ENCODE results near the gene VWA3B.
"Not testable (repeated sequence)": the region's sequence is repeated elsewhere in the genome, so short reads cannot be mapped to it uniquely, and the experiment has no call there.

Gene VWA3B

GRCh38 chr2:98241592-98241991 is 154.6 kb downstream of the VWA3B start:
- DNase-seq (ENCODE audit: low read depth in 1 of 2, low spot score in 1 of 2), result no peak

DNA sequence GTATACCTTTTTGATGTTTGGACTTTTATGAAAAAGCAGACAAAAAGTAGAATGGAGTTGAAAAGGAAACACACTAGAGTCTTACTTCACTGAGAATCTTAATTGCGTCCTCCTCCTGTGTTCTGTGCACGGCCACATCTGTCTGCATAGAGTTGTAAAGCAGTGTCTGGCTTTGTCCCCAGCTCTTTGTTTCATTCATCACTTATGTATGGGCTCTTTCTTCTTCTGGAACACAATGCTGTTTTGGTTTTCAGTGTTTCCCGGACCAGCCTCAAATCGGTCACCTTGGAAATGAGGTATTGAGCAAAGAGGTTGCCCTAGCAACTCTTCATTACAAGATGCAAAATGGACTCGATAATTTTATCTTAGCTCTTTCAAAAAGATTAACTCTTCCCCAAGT is 155.0 kb downstream of the VWA3B start:
- no peak for DNase-seq (ENCODE audit: low read depth in 1 of 2, low spot score in 1 of 2)

GRCh38 chr2:98245491-98245890 is 158.5 kb downstream of the VWA3B start:
- DNase-seq (ENCODE audit: low read depth in 1 of 2, low spot score in 1 of 2), result no peak

- no peak for DNase-seq (ENCODE audit: low read depth in 1 of 2, low spot score in 1 of 2)
These were observed 160.4 kb downstream of the VWA3B start for GRCh38 chr2:98247383-98247782.

- DNase-seq (ENCODE audit: low read depth in 1 of 2, low spot score in 1 of 2), result no peak
These were observed 165.2 kb downstream of the VWA3B start for GRCh38 chr2:98252038-98252773.

GRCh38 chr2:98253461-98254070 is 166.6 kb downstream of the VWA3B start:
- no peak for DNase-seq (ENCODE audit: low read depth in 1 of 2, low spot score in 1 of 2)

DNA sequence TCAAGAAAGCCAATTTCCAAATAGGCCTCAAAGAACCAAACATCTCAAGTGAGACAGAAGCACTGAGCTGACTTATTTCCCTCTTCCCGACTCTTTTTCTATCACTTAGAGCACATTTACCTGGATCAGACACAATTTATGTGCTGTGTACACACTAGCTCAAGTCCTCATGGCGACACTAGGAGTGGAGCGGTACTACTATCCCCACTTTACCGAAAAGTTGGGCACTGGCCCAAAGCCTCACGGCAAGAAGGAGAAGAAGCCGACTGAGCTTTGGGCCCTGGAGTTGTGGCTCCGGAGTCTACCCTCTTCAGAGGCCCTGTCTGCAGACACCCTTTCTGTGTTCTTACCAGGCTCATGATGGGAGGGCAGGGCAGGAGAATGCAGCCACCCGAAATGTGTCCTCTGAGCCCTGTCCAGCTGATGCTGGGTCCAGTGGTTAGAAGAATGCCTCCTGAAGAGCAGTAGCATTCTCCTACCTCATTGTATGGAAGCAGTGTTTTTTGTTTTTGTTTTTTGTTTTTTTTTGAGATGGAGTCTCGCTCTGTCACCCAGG is 167.6 kb downstream of the VWA3B start:
- DNase-seq (ENCODE audit: low read depth in 1 of 2, low spot score in 1 of 2), result no peak

DNA sequence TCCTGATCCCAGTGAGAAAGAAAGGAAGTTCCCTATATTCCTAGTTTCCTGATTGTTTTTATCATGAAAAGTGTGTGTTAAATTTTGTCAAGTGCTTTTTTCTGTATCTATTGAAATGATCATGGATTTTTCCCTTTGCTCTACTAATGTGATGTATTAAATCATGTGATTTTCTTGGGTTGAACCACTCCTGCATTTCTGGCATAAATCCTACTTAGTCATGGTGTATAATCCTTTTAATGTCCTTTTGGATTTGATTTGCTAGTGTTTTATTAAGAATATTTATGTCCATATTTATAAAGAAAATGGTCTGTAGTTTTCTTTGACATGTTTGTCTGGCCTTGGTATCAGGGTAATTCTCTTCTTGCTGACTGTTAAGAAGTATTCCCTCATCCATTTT is 171.9 kb downstream of the VWA3B start:
- DNase-seq (ENCODE audit: low read depth in 1 of 2, low spot score in 1 of 2), result no peak

DNA sequence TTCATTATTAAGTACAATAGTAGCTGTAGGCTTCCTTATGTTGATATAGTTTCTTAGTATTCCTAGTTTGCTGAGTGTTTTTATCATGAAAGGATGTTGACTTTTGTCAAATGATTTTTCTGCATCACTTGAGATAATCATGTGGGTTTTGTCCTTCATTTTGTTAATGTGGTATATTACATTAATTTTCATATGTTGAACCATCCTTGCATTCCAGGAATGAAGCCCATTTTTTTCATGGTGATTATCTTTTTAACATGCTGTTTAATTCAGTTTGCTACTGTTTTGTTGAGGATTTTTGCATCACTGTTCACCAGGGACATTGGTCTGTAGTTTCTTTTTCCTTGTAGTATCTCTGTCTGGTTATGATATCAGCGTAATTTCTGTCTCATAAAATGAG is 176.4 kb downstream of the VWA3B start:
- no peak for DNase-seq (ENCODE audit: low read depth in 1 of 2, low spot score in 1 of 2)

DNA sequence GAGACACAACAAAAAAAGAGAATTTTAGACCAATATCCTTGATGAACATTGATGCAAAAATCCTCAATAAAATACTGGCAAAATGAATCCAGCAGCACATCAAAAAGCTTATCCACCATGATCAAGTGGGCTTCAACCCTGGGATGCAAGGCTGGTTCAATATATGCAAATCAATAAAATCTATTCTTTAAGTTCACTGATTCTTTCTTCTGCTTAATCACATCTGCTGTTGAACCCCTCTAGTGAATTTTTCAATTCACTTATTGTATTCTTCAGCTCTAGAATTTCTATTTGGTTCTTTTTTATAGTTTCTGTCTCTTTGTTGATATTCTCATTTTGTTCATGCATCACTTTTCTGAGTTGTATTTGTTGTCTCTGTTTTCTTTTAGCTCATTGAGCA is 181.3 kb downstream of the VWA3B start:
- not testable (repeated sequence) for DNase-seq (ENCODE audit: low read depth in 1 of 2, low spot score in 1 of 2)

DNA sequence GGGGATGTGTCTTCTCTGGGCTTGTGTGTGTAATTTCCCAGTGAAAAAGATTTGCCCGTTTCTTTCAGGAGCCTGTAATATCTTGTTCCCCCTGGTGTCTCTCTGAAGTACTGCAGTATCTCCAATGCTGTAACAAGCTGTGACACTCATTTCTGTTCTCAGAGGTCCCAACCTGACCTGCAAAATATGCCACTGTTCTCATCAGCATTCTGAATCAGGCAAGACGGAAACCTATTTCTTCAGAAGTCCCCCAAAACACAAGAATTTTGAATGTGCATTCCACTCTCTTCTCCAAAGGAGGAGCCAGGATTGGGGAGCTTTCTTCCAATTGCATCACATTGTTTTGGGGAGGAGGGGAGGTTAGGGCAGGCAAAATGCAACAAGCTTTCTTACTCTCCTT is 182.3 kb downstream of the VWA3B start:
- DNase-seq (ENCODE audit: low read depth in 1 of 2, low spot score in 1 of 2), result no peak

DNA sequence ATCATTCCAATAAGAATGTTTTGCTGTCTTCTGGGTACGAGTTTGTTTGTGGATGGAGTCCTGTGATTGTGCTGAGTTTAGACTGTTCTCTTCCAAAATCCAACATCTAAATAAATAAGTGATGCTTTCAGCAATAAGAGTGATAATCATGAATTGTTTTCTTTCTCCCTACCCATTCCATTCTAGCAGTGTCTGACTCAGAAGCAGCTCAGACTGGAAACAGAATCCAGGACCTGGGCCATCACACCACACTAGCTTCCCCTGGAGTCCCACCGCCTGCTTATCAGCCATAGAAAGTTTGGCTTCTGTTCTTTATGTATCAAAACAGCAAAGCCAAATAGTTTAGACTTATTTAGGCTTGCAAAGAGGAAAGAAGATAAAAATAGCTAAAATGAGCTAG is 182.9 kb downstream of the VWA3B start:
- DNase-seq (ENCODE audit: low read depth in 1 of 2, low spot score in 1 of 2), result no peak

DNA sequence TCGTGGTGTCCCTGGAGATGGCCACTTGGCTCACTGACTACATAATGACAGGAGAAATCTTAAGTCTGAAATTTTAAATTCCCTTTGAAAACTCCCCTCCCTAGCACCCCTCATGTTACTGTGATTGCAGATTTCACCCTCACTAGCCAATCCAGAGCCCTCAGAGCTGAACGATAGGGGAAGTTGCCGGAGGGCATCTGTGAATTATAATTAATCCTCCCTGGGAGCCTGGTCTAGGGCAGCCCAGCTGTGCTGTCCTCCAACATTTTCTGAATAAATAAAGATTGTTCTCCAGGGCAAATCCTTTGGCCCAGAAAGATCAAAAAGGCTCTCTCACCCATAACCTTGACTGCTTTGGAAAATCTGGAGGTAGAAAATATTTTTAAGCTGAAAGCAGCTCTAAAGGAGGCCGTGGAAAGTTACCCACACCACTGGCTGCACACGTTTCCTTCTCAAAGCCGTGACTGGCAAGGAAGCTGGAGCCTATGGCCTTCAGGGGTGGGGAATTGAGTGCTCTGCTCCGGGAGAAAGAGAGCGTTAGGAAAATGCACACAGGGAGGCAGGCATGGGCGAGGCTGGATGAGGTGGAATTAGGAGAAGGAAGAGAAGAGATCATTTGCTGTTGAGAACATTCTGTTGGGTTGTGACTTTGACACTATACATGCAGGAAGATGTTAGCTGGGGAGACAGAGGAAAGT is 190.3 kb downstream of the VWA3B start:
- no peak for DNase-seq (ENCODE audit: low read depth in 1 of 2, low spot score in 1 of 2)

- DNase-seq (ENCODE audit: low read depth in 1 of 2, low spot score in 1 of 2), result no peak
These were observed 191.1 kb downstream of the VWA3B start for GRCh38 chr2:98278074-98278473.

DNA sequence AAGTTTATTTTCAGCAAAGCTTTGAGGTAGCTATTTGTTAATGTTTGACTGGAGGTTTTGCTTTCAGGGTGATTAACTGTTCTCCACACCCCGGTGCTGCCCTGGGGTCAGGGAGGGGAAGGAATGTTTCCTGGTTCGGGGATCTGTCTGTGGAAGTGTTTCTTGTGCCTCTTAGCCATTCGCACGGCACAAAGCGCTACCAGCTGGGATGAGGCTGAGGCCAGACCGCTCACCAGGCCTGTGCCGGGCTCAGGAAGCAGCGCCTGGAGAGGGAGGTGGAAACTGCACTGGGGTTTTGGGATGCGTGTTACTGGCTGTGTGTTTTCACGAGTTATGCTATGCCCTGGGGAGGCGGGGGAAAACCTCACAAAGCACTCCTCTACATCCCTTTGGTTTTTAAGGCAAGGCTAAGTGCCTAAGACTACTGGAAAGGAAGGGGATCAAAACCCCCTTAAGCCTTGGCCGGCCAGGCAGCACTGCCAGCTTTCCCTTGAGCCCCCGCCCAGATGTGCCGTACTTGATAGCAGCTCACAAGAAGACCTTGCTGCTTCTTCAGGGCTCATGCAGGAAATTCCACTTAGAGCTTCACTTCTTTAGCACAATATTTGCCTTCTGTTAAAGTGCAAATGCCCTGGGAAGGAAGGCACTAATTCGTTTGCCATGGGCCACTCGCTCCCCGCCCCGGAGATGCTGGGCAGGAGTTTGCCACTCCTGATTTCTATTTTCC is 193.6 kb downstream of the VWA3B start:
- no peak for DNase-seq (ENCODE audit: low read depth in 1 of 2, low spot score in 1 of 2)

- DNase-seq (ENCODE audit: low read depth in 1 of 2, low spot score in 1 of 2), result no peak
These were observed 194.6 kb downstream of the VWA3B start for GRCh38 chr2:98281607-98282006.

- no peak for DNase-seq (ENCODE audit: low read depth in 1 of 2, low spot score in 1 of 2)
These were observed 195.1 kb downstream of the VWA3B start for GRCh38 chr2:98282109-98282508.

DNA sequence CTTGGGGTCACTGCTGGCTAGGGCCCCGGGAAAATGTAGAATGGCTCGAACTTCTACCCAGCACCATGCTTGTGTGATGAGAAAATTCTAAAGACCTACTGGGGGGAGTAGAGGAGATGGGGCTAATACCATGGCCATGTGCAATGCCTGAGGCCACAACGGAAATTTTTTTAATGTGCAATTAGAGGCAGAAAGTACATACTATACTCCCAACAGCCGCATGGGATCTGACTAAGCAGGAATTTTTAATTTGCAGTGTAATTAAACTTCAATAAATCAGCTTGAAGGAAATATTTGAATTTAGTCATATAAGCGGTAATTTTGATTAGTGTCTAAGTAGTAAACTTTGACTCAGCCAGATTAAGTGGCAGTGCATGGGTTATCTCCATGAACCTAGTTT is 206.1 kb downstream of the VWA3B start:
- no peak for DNase-seq (ENCODE audit: low read depth in 1 of 2, low spot score in 1 of 2)

GRCh38 chr2:98293931-98294687 is 207.1 kb downstream of the VWA3B start:
- DNase-seq (ENCODE audit: low read depth in 1 of 2, low spot score in 1 of 2), result no peak

GRCh38 chr2:98294711-98295110 is 207.7 kb downstream of the VWA3B start:
- DNase-seq (ENCODE audit: low read depth in 1 of 2, low spot score in 1 of 2), result no peak

DNA sequence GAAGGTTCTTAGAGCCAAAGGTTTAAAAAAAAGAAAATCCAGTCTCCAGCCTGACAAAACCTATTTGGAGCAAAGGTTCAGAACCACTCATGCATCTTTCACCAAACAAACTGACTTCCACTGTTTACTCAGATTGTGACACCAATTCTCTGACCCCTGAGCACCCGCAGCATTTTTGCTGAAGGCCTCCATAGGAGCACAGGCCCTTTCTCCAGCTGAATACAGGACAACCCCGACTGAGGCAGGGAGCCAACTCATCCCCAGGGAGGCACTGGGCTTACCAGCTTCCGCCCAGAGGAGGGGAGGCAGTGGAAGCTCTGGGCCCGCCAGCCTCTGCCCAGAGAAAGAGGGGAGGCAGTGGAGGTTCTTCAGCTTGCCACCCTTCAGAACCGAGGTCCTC is 208.3 kb downstream of the VWA3B start:
- no peak for DNase-seq (ENCODE audit: low read depth in 1 of 2, low spot score in 1 of 2)

Measured in activated CD4-positive, alpha-beta T cell treated with anti-CD3 and anti-CD28 coated beads, Interleukin-2, amount 50 U/mL, for 24 hours (primary cell).